ENCODE measurements around the gene USP7. TPM values are rescaled to one million over a fixed set of nuclear protein-coding genes. Genes with fewer than 3 reads are reported as not detected.

USP7 gene
- polyA plus RNA-seq, 1 donor (not counting 4 experiments of a cell fraction or from before 2014, with no cell fraction given): 63.4 TPM

DNA sequence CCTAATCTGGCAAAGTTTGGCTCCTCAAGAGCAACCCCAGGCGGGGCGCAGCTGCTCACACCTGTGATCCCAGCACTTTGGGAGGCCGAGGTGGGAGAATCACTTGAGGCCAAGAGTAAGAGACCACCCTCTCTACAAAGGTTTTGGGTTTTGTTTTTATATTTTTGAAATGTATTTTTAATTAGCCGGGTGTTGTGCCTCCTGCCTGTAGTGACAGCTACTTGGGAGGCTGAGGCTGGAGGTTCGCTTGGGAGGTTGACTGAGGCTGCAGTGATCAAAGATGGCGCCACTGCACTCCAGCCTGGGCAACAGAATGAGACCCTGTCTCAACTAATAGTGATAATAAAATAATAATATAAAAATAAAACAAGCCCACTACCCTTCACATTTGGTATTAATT, 756 bp upstream of the USP7 start:
- peaks cover 26% of the 10 kb centered on the region for H4K20me1 ChIP-seq (ENCODE audit: control insufficient read depth, extremely low read depth, insufficient read depth, low read length)
- H3K36me3 ChIP-seq (ENCODE audit: control insufficient read depth in 2 of 2, extremely low read depth in 1 of 2, insufficient read depth in 2 of 2, low read length in 2 of 2): peaks cover 0 to 3% of the 10 kb centered on the region in 2 experiments
- dilution Hi-C loops (cut with MboI; ENCODE audit: extremely low pct_ligation_motif_present, low sequenced_read_pairs): no loop called here
- DNase-seq (ENCODE audit: low read depth, low spot score) (no peak), FAIRE-seq (no peak)
- H3K4me1 ChIP-seq (ENCODE audit: control insufficient read depth, extremely low read depth, insufficient read depth, low read length): peaks cover 23% of the 10 kb centered on the region
- H3K4me2 ChIP-seq (ENCODE audit: control insufficient read depth, extremely low read depth, insufficient read depth, low read depth, low read length): peak overlapping the region; percentile 64
- H3K79me2 ChIP-seq (ENCODE audit: control insufficient read depth, insufficient read depth, low read length): peaks cover 36% of the 10 kb centered on the region
- peaks cover 7% of the 10 kb centered on the region for H3K9me1 ChIP-seq (ENCODE audit: control insufficient read depth, extremely low read depth, insufficient read depth, low read length)
- no peak for TF ChIP-seq EZH2 (IDR thresholded peaks at IDR 0.05; ENCODE audit: low read length)
- TF ChIP-seq, protein P1, sequence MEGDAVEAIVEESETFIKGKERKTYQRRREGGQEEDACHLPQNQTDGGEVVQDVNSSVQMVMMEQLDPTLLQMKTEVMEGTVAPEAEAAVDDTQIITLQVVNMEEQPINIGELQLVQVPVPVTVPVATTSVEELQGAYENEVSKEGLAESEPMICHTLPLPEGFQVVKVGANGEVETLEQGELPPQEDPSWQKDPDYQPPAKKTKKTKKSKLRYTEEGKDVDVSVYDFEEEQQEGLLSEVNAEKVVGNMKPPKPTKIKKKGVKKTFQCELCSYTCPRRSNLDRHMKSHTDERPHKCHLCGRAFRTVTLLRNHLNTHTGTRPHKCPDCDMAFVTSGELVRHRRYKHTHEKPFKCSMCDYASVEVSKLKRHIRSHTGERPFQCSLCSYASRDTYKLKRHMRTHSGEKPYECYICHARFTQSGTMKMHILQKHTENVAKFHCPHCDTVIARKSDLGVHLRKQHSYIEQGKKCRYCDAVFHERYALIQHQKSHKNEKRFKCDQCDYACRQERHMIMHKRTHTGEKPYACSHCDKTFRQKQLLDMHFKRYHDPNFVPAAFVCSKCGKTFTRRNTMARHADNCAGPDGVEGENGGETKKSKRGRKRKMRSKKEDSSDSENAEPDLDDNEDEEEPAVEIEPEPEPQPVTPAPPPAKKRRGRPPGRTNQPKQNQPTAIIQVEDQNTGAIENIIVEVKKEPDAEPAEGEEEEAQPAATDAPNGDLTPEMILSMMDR (optimal IDR thresholded peaks at IDR 0.05 in 1 of 3, IDR thresholded peaks at IDR 0.05 in 1 of 3, conservative IDR thresholded peaks at IDR 0.05 in 1 of 3; ENCODE audit: extremely low read depth in 1 of 3, insufficient read depth in 2 of 3, low read length in 3 of 3): no peak
- H3K27ac ChIP-seq (ENCODE audit: control insufficient read depth, insufficient read depth, low read length): peak overlapping the region; percentile 29
- H2AFZ ChIP-seq (ENCODE audit: control insufficient read depth, low read length): peak overlapping the region; percentile 36
- H3K27me3 ChIP-seq (ENCODE audit: control insufficient read depth, extremely low read depth, insufficient read depth, low read length): no peaks in the 10 kb centered on the region
- H3K4me3 ChIP-seq (ENCODE audit: control insufficient read depth in 2 of 3, extremely low read depth in 1 of 3, insufficient read depth in 2 of 3, low read depth in 1 of 3, low read length in 3 of 3): peak overlapping the region; percentile 48 to 71 (median 67)
- no peaks in the 10 kb centered on the region for H3K9me3 ChIP-seq (ENCODE audit: control insufficient read depth, low read depth, low read length)
- peak overlapping the region; percentile 73 for H3K9ac ChIP-seq (ENCODE audit: control insufficient read depth, extremely low read depth, insufficient read depth, low read length)

DNA sequence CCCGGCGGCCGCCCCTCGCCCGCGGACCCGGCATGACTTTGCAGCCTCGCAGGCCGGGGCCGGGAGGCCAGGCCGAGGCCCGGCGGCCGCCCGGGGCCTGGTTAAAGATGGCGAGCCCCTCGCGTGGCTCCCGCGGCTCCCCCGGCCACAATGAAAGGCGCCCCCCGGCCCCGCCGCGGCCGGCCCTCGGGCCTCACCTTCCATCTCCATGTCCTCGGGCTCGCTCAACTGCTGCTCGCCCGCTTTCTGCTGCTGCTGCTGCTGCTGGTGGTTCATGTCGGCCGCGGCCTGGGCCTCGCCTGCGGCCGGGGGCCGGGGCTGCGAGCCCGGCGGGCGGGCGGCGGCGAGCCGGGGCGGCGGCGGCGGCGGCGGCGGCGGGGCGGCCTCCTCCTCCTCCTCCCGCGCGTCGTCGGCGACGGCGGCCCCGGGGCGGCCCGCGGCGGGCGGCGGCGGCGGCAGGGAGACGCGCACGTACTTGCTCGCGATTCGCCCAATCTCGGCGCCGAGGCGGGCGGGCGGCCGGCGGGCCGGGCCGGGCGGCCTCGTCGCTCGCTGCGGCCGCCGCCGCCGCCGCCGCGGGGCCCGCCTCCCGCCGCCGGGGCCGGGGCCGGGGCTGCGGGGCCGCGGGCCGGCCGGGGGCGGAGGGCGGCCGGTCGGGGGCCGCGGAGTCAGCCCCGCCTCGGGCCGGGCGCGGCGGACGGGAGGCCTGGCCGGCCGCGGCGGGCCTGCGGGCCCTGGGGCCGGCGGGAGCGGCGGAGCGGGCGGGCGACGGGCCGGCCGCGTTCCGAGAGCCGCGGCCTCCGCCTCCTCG, 491 bp downstream of the USP7 start:
- Histone ChIP-seq H3K79me2 (ENCODE audit: control insufficient read depth, insufficient read depth, low read length) (peaks cover 49% of the 10 kb centered on the region), H2AFZ (ENCODE audit: control insufficient read depth, low read length) (no peak overlapping the region), H3K9ac (ENCODE audit: control insufficient read depth, extremely low read depth, insufficient read depth, low read length) (peak overlapping the region; percentile 83), H3K9me1 (ENCODE audit: control insufficient read depth, extremely low read depth, insufficient read depth, low read length) (peaks cover 10% of the 10 kb centered on the region), H3K4me1 (ENCODE audit: control insufficient read depth, extremely low read depth, insufficient read depth, low read length) (peaks cover 36% of the 10 kb centered on the region), H4K20me1 (ENCODE audit: control insufficient read depth, extremely low read depth, insufficient read depth, low read length) (peaks cover 35% of the 10 kb centered on the region), H3K27ac (ENCODE audit: control insufficient read depth, insufficient read depth, low read length) (peak overlapping the region; percentile 71), H3K36me3 (ENCODE audit: control insufficient read depth in 2 of 2, extremely low read depth in 1 of 2, insufficient read depth in 2 of 2, low read length in 2 of 2) (peaks cover 0 to 3% of the 10 kb centered on the region in 2 experiments), H3K27me3 (ENCODE audit: control insufficient read depth, extremely low read depth, insufficient read depth, low read length) (no peaks in the 10 kb centered on the region), H3K4me3 (ENCODE audit: control insufficient read depth in 2 of 3, extremely low read depth in 1 of 3, insufficient read depth in 2 of 3, low read depth in 1 of 3, low read length in 3 of 3) (peak overlapping the region; percentile 66 to 96 (median 94)), H3K9me3 (ENCODE audit: control insufficient read depth, low read depth, low read length) (no peaks in the 10 kb centered on the region), H3K4me2 (ENCODE audit: control insufficient read depth, extremely low read depth, insufficient read depth, low read depth, low read length) (peak overlapping the region; percentile 100)
- DNase-seq (ENCODE audit: low read depth, low spot score) (no peak), FAIRE-seq (no peak)
- TF ChIP-seq, protein P1 (optimal IDR thresholded peaks at IDR 0.05 in 1 of 3, IDR thresholded peaks at IDR 0.05 in 1 of 3, conservative IDR thresholded peaks at IDR 0.05 in 1 of 3; ENCODE audit: extremely low read depth in 1 of 3, insufficient read depth in 2 of 3, low read length in 3 of 3): no peak
- no peak for TF ChIP-seq EZH2 (IDR thresholded peaks at IDR 0.05; ENCODE audit: low read length)
- dilution Hi-C loops (cut with MboI; ENCODE audit: extremely low pct_ligation_motif_present, low sequenced_read_pairs): no loop called here
